Neuron (in vitro differentiated cells): Measurements from ENCODE around the gene MPP1.

Source experiments
- H2AFZ ChIP-seq: one replicate; pipeline ENCODE4 v1.6.1; 2013; ENCODE audit warnings: low read depth, mild to moderate bottlenecking, inconsistent platforms, low read length, moderate library complexity
- H3K27me3 ChIP-seq: one replicate; pipeline ENCODE4 v1.6.1; 2013; ENCODE audit warnings: low read length; ENCODE audit not compliant: insufficient read depth
- H3K36me3 ChIP-seq: one replicate; pipeline ENCODE4 v1.6.1; 2013; ENCODE audit warnings: low read length; ENCODE audit not compliant: insufficient read depth
- H3K4me1 ChIP-seq: one replicate; pipeline ENCODE4 v1.6.1; 2013; ENCODE audit warnings: low read length; ENCODE audit not compliant: insufficient read depth
- H3K4me3 ChIP-seq: 2 replicates; pipeline ENCODE4 v1.5.1; 2013; ENCODE audit warnings: mild to moderate bottlenecking, low read length, moderate library complexity
- H3K9me3 ChIP-seq: one replicate; pipeline ENCODE4 v1.6.1; 2013; ENCODE audit warnings: low read length

MPP1 gene

DNA sequence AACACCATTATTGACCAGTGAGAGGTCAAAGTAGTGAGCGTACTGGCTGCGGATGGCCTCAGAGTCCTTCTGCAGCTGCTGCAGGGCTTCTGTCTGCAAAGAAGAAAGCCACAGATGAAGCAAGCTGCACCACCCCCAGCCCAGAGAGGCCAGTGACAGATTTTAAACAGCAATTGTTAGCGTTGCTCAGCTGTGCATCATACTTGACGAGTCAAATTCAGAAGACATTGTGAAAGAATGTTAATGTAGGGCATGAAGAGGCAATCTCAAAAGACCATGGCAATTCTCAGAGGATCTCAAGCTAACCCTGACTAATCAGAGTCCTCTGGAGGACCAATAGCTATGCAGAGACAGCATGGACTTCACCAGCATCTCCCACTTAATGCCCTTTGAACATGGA lies 26.0 kb downstream of the MPP1 start:
- Histone ChIP-seq H3K4me3 (no peak overlapping the region), H2AFZ (no peak overlapping the region), H3K4me1 (no peaks in the 10 kb centered on the region), H3K27me3 (peaks cover 7% of the 10 kb centered on the region), H3K9me3 (no peaks in the 10 kb centered on the region), H3K36me3 (peaks cover 22% of the 10 kb centered on the region)

DNA sequence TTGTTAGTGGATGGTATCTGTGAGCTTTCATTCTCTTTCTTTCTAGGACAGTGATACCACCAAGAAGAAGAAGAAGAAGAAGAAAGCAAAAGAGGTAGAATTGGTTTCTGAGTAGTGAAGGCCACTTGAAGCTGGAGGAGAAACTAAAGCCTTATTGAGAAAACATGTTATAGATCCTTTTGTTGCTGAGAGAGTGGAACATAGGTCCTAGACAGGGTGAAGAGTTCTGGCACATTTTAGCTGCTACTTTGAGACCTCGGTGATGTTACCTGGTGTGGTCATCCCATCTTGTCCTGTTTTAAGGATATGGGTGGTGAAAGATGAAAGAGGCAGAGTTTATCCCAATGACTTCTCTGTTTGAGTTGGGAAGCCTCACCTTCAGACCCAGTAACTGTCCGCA lies 28.5 kb downstream of the MPP1 start:
- no peak overlapping the region for H2AFZ ChIP-seq
- no peak overlapping the region for H3K4me3 ChIP-seq
- no peaks in the 10 kb centered on the region for H3K4me1 ChIP-seq
- no peaks in the 10 kb centered on the region for H3K27me3 ChIP-seq
- peaks cover 37% of the 10 kb centered on the region for H3K36me3 ChIP-seq
- H3K9me3 ChIP-seq: no peaks in the 10 kb centered on the region

DNA sequence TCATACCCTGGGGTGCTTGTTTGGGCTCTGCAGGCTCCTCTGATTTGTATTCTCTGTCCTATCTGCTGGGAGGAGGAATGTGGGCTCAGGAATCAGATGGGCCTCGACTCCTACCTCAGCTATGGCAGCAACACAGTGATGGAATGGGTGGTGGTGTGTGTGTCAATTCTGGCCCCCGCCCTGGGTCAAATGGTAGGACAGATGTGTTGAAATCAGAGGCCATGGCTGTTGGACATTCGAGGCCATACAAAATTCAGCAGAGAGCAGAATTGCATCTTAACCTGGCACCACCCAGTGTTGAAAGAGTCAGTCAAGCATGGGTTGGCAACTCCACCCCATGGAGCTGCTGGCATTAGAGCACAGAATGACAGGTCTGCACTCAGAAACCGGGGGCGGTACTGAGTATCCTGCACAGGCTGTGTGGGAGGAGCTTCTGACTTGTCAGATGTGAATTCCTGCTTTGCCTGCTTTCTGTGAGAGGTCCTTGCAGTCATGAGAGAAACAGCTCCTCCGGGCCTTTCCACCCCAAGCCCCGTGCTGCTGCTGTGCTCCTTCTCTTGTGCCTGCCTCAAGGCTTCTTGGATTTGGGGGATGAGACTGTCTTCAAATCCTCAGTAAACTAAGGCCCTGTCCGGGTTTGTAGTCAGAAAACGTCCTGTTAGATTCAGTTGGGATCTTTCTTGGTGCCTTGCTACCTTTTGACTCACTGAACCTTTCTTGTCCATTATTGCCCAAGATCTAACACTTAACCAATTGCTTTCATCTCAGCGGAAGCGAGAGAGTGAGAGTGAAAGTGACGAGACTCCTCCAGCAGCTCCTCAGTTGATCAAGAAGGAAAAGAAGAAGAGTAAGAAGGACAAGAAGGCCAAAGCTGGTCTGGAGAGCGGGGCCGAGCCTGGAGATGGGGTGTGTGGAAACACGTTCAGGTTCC lies 29.6 kb downstream of the MPP1 start:
- H2AFZ ChIP-seq: no peak overlapping the region
- no peak overlapping the region for H3K4me3 ChIP-seq
- no peaks in the 10 kb centered on the region for H3K27me3 ChIP-seq
- no peaks in the 10 kb centered on the region for H3K9me3 ChIP-seq
- no peaks in the 10 kb centered on the region for H3K4me1 ChIP-seq
- peaks cover 41% of the 10 kb centered on the region for H3K36me3 ChIP-seq

DNA sequence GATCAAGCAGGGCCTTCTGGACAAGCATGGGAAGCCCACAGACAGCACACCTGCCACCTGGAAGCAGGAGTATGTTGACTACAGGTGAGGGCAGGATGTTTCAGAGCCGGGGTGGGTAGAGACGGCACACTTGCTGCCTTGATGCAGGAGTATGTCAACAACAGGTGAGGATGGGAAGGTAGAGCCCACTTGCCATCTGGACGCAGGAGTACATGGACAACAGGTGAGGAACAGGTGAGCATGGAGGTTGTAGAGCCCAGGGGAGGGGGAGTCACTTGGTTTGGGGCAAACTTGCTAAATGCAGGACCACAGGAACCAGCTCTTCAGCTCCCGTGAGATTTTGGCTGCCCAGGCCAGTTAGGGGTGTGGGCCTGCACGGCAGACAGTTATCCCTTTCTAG lies 30.7 kb downstream of the MPP1 start:
- Histone ChIP-seq H3K4me3 (no peak overlapping the region), H2AFZ (no peak overlapping the region), H3K36me3 (peaks cover 44% of the 10 kb centered on the region), H3K9me3 (no peaks in the 10 kb centered on the region), H3K27me3 (no peaks in the 10 kb centered on the region), H3K4me1 (no peaks in the 10 kb centered on the region)

DNA sequence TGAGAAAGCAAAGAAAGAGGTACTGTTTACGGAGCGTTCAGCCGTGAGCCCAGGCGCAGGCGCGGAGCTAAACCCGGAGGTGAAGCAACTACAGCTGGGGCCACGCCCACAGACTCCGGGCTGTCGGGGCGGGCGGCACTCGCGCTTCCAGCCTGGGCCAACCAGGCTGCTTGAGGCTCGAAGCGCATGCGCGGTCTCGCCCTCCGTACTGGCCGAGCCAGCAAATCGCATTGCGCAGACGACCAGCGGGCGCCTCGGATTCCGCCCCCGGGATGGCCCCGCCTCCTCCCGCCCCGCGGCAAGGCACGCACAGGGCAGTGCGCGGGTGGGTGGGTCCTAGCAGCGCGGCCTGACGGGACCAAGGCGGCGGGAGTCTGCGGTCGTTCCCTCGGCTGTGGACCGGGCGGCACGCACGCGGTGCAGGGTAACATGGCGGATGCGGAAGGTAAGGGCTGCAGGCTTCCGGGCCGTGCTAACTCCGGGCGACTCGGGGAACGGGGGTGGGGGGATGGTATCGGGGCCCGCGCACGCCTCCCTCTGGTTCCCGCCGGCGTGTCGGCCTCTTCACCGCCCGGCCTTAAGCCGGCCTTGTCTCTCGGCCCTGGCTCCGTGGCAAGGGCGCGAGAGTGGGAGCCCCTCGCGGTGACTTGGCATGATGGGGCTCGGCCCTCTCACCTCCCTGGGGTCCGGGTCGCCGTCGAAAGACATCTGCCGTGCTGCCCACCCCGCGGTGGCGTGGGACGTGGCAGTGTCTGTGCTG lies 42.6 kb downstream of the MPP1 start, which contains the start of gene DKC1:
Gene DKC1 (plus strand): TSS at position 328 of the 760 bp plus-strand sequence. CDS start 102 bp downstream, at position 430.
- Histone ChIP-seq H3K27me3 (peaks cover 12% of the 10 kb centered on the region), H3K36me3 (peaks cover 20% of the 10 kb centered on the region), H3K9me3 (no peaks in the 10 kb centered on the region), H3K4me3 (peak within 1 kb of the TSS; percentile 78), H3K4me1 (no peaks in the 10 kb centered on the region), H2AFZ (no peak within 1 kb of the TSS)

DNA sequence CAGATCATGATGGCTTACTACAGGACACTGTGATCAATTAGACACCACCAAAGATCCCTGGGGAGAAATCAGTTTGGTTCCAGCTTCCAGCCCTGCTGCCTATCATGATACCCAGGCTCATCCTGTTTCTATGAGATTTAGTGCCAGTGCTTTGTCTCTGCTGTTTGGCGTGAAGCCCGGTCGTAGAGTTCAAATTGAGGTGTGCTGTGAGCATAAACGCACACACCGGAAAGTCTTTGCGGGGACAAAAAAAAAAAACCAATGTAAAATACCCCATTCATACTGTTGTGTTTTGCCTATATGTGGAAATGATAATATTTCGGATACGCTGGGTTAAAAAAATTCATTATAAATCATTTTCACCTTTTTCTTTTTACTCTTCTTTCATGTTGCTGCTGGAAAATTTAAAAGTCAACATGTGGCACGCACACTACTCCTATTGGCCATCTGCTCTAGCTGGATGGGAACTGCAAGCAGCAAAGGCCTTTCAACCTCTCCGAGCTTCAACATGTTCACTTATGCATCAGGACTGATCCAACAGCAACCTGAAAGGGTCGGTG lies 43.2 kb downstream of the MPP1 start:
- no peaks in the 10 kb centered on the region for H3K9me3 ChIP-seq
- no peak overlapping the region for H2AFZ ChIP-seq
- peaks cover 15% of the 10 kb centered on the region for H3K36me3 ChIP-seq
- no peaks in the 10 kb centered on the region for H3K4me1 ChIP-seq
- peaks cover 12% of the 10 kb centered on the region for H3K27me3 ChIP-seq
- H3K4me3 ChIP-seq: peak overlapping the region; percentile 61

DNA sequence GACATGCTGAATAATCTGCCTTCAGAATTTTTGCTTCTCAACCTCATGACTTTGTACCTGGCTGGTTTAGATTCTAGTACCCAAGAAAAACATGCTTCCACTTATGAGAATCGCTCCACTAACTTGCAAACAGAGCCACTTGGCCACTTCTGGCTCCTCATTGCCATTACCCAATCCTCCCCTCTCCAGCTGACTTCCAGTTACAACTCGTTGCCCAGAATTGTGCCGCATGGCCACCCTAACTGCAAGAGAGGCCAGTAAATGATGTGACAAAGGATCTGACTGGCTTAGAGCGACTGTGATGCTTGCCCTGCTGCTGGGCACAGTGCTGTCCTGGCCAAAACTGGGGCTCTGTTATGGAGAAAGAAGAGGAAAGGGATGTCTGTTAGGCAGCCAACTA lies 46.6 kb downstream of the MPP1 start:
- H3K4me3 ChIP-seq: no peak overlapping the region
- H3K27me3 ChIP-seq: peaks cover 19% of the 10 kb centered on the region
- no peak overlapping the region for H2AFZ ChIP-seq
- H3K36me3 ChIP-seq: no peaks in the 10 kb centered on the region
- H3K9me3 ChIP-seq: no peaks in the 10 kb centered on the region
- H3K4me1 ChIP-seq: no peaks in the 10 kb centered on the region

DNA sequence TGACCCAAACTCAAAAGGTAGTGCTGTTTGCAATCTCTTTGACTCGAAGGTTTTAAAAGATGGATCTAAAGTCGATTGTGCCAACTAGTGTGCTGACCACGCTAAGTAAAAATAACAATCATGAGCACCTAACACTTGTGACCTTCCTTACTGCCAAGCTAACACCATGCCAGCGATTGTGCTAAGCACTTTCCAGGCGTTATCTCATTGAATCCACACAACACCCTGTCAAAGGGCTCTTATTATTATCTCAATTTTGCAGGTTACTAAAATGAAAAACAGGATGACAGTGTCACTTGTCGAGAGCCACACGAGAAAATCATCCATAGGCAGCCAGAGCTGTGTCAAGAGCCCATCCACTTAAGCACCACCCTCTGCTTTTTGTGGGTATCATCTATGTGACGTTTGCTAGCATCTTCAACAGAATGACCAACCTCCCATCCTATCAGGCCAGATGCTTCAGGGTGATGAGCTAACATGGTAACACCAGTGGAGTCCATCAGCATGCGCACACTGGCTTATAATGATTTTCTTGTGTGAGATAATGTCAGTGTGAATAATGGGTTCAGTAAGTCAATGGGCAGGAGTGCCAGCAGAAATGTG lies 53.5 kb downstream of the MPP1 start:
- H3K27me3 ChIP-seq: peaks cover 51% of the 10 kb centered on the region
- no peaks in the 10 kb centered on the region for H3K4me1 ChIP-seq
- no peaks in the 10 kb centered on the region for H3K36me3 ChIP-seq
- no peak overlapping the region for H2AFZ ChIP-seq
- H3K4me3 ChIP-seq: no peak overlapping the region
- H3K9me3 ChIP-seq: no peaks in the 10 kb centered on the region

DNA sequence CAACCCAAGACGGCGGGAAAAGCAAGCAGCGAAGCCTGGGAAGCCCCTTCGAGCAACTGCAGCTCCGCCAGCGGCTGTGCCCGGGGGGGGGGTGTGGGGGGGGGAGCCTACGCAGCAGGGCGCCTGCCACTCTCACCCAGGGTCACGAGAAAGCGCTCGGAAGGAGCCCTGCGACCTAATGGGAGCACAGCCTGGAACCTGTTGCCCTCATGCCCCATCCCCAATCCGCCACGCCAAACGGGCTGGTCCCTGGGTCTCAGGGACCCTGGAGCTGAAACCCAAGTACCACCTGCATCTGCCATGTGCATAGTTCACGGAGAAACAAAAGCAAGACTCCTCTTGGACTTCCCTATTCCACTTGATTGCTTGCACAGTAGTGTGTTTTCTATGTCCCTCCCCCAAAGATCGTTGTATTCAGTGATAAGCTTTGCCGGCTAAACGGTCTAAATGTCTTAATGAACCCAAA lies 54.0 kb downstream of the MPP1 start:
- Histone ChIP-seq H3K4me3 (no peak overlapping the region), H2AFZ (no peak overlapping the region), H3K27me3 (peaks cover 51% of the 10 kb centered on the region), H3K4me1 (no peaks in the 10 kb centered on the region), H3K36me3 (no peaks in the 10 kb centered on the region), H3K9me3 (no peaks in the 10 kb centered on the region)

DNA sequence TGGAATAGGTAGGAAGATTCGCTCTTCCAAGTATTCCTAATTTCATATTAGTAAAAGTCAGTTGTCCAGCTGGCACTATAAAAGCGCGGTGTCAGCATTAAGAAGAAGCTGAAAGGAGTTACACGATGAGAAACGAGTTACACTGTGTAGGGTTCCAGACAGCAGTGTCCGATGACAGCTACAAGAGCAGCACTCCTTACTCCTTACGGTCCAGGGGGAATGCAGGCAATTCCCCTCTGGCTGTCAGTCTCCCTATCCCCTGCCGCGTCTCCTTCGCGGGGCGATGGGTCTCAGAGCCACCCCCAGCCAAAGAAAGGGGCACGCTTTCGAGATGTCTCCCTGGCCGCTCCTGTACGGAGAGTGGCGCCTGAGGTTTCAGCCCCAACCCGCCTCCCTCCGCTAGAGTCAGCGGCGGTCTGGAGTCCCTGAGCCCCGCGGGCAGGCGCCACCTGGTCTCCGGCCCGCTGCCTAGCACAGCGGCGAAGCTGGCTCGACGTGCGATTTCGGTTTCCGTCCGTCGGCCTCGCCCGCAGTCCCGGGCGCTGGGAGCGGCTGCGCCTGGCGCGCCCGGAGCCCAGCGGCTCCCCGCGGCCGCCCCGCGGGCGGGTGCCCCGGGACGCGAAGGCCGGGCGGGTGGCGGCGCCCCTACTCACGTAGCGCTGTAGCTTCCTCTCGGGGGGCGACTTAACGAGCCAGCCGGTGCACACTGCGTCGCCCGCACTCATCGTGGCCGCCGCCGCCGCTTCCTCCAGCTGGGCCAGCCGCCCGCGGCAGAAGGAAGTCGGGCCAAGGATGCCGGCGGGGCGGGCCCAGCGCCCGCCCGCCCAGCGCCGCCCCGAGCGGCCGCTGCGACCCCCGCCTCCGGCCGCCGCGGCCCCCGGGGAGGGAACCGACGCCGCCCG lies 54.7 kb downstream of the MPP1 start, which contains the start of gene GAB3:
Gene GAB3 (minus strand): TSS at position 777 of the 902 bp plus-strand sequence. CDS start 52 bp downstream, at position 725.
- no peak within 1 kb of the TSS for H3K4me3 ChIP-seq
- H3K27me3 ChIP-seq: peaks cover 51% of the 10 kb centered on the region
- no peaks in the 10 kb centered on the region for H3K9me3 ChIP-seq
- H3K36me3 ChIP-seq: no peaks in the 10 kb centered on the region
- H3K4me1 ChIP-seq: no peaks in the 10 kb centered on the region
- H2AFZ ChIP-seq: no peak within 1 kb of the TSS

DNA sequence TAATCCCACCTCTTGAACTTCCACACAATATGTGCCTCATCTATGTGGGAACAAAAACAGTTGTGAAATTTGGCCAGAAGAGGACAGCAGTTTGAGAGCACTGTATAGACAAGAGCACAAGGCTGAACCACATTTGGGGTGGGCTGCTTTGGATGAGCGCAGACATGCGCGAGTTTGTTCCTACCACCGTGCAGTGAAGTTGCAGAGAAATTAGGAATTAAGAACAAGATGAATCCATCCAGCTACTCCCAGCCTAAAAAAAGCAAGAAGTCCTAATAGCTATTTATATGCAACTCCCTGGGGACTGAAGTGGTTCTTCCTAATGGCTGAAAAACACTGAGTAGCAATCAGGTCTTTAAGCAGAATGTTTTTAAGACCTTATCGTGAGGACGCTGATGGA lies 55.4 kb downstream of the MPP1 start:
- H3K9me3 ChIP-seq: no peaks in the 10 kb centered on the region
- H2AFZ ChIP-seq: no peak overlapping the region
- H3K4me3 ChIP-seq: no peak overlapping the region
- H3K36me3 ChIP-seq: no peaks in the 10 kb centered on the region
- H3K27me3 ChIP-seq: peaks cover 51% of the 10 kb centered on the region
- H3K4me1 ChIP-seq: no peaks in the 10 kb centered on the region
